GM23338 (cell line): ENCODE measurements around the gene RBM12. TPM values are rescaled to one million over a fixed set of nuclear protein-coding genes. Genes with fewer than 3 reads are reported as not detected.
A peak's percentile ranks its signal among the peaks of the same experiment; 100 is the strongest.

ENCODE experiments used
- ATAC-seq: fragments of 200-7000 bp; cut with Tn5 transposase; 3 replicates; pipeline ENCODE4 v1.9.1; 2020
- DNase-seq: peaks from one replicate; pipeline ENCODE4 v3.0.0-alpha.2; 2015; ENCODE audit warnings: low spot score
- H2AFZ ChIP-seq: fragments of 200-600 bp; sonication (generic); 2 replicates; pipeline ENCODE4 v1.8.0; 2016; ENCODE audit warnings: antibody characterized with exemption, mild to moderate bottlenecking, moderate library complexity
- H3F3A ChIP-seq: fragments of 200-600 bp; sonication (generic); replicated peaks from 2 replicates; pipeline ENCODE4 v1.8.0; 2017; ENCODE audit warnings: antibody characterized with exemption, mixed run types, low read depth
- H3K27ac ChIP-seq: fragments of 200-600 bp; sonication (generic); 2 replicates; pipeline ENCODE4 v1.6.1; 2016; ENCODE audit warnings: low read depth
- H3K27me3 ChIP-seq: fragments of 200-600 bp; sonication (generic); 2 replicates; pipeline ENCODE4 v1.8.0; 2016; ENCODE audit warnings: mild to moderate bottlenecking, mixed run types, moderate library complexity; ENCODE audit not compliant: insufficient read depth
- H3K36me3 ChIP-seq: fragments of 200-600 bp; sonication (generic); 2 replicates; pipeline ENCODE4 v1.8.0; 2016; ENCODE audit warnings: mild to moderate bottlenecking; ENCODE audit not compliant: insufficient read depth
- H3K4me1 ChIP-seq: fragments of 200-600 bp; sonication (generic); 2 replicates; pipeline ENCODE4 v1.8.0; 2016; ENCODE audit warnings: mild to moderate bottlenecking, moderate library complexity; ENCODE audit not compliant: insufficient read depth
- H3K4me2 ChIP-seq: fragments of 200-600 bp; sonication (generic); 2 replicates; pipeline ENCODE4 v1.7.1; 2017; ENCODE audit warnings: mixed run types
- H3K4me3 ChIP-seq: fragments of 200-600 bp; sonication (generic); 2 replicates; pipeline ENCODE4 v1.6.1; 2016; ENCODE audit warnings: mixed run types
- H3K79me2 ChIP-seq: fragments of 200-600 bp; sonication (generic); replicated peaks from 2 replicates; pipeline ENCODE4 v1.8.0; 2017; ENCODE audit warnings: mild to moderate bottlenecking; ENCODE audit not compliant: insufficient read depth
- H3K9me2 ChIP-seq: fragments of 200-600 bp; sonication (generic); 2 replicates; pipeline ENCODE4 v1.8.0; 2017; ENCODE audit not compliant: insufficient read depth
- H4K20me1 ChIP-seq: fragments of 200-600 bp; sonication (generic); replicated peaks from 2 replicates; pipeline ENCODE4 v1.8.0; 2017; ENCODE audit warnings: mild to moderate bottlenecking; ENCODE audit not compliant: insufficient read depth
- H3K27ac Mint-ChIP-seq: 2 replicates; pipeline ENCODE4 v1.8.0; 2020; ENCODE audit warnings: inconsistent platforms, mild to moderate bottlenecking, moderate library complexity, mixed read lengths
- H3K27me3 Mint-ChIP-seq: 3 replicates; pipeline ENCODE4 v1.8.0; 2022; ENCODE audit warnings: low read depth, mild to moderate bottlenecking, moderate library complexity, mixed read lengths, inconsistent platforms; ENCODE audit not compliant: insufficient read depth, poor library complexity
- H3K36me3 Mint-ChIP-seq: 3 replicates; pipeline ENCODE4 v1.8.0; 2021; ENCODE audit warnings: low read depth, mild to moderate bottlenecking, inconsistent platforms, moderate library complexity, mixed read lengths
- H3K4me1 Mint-ChIP-seq: 3 replicates; pipeline ENCODE4 v1.8.0; 2020; ENCODE audit warnings: mild to moderate bottlenecking, inconsistent platforms, mixed read lengths
- H3K4me3 Mint-ChIP-seq: 3 replicates; pipeline ENCODE4 v1.8.0; 2021; ENCODE audit warnings: moderate library complexity, mild to moderate bottlenecking, inconsistent platforms, mixed read lengths
- H3K9me3 Mint-ChIP-seq: 3 replicates; pipeline ENCODE4 v1.8.0; 2020; ENCODE audit warnings: moderate library complexity, mild to moderate bottlenecking, inconsistent platforms, mixed read lengths
- CTCF ChIP-seq, 2 experiments: fragments of 200-600 bp in 1 of 2; sonication (generic) in 1 of 2; conservative IDR thresholded peaks; 2 replicates each; pipeline versions ENCODE4 v1.5.1 to v1.6.1; 2016 to 2017; ENCODE audit warnings: antibody characterized with exemption in 2 of 2, low read depth in 2 of 2, mild to moderate bottlenecking in 2 of 2, moderate library complexity in 1 of 2
- EZH2phosphoT487 ChIP-seq: fragments of 200-600 bp; sonication (generic); IDR thresholded peaks from one replicate; pipeline ENCODE4 v1.8.1; 2018; ENCODE audit warnings: antibody characterized with exemption; ENCODE audit not compliant: unreplicated experiment
- JUNB ChIP-seq: IDR thresholded peaks from one replicate; pipeline ENCODE4 v1.6.1; 2016; ENCODE audit warnings: antibody characterized with exemption; ENCODE audit not compliant: unreplicated experiment
- NANOG ChIP-seq: IDR thresholded peaks from 2 replicates; pipeline ENCODE4 v1.6.1; 2016; ENCODE audit warnings: antibody characterized with exemption, borderline replicate concordance
- REST ChIP-seq: IDR thresholded peaks from one replicate; pipeline ENCODE4 v1.6.1; 2018; ENCODE audit warnings: antibody characterized with exemption; ENCODE audit not compliant: unreplicated experiment
- STAT1 ChIP-seq: IDR thresholded peaks from one replicate; pipeline ENCODE4 v1.6.1; 2016; ENCODE audit warnings: antibody characterized with exemption; ENCODE audit not compliant: unreplicated experiment
- ZNF114 ChIP-seq: fragments of 250-450 bp; sonication (Bioruptor Pico); IDR thresholded peaks from 2 replicates; pipeline ENCODE4 v1.5.0; 2020; ENCODE audit warnings: mild to moderate bottlenecking, moderate library complexity
- ZNF331 ChIP-seq: fragments of 250-450 bp; sonication (Bioruptor Pico); IDR thresholded peaks from 2 replicates; pipeline ENCODE4 v1.5.0; 2020; ENCODE audit warnings: low read depth, mild to moderate bottlenecking, moderate library complexity
- ZNF462 ChIP-seq: fragments of 250-450 bp; sonication (Bioruptor Pico); IDR thresholded peaks from 2 replicates; pipeline ENCODE4 v1.5.0; 2020; ENCODE audit warnings: mild to moderate bottlenecking, moderate library complexity
- polyA plus RNA-seq: library from polyadenylated mRNA; unstranded; fragments of >200 nt; fragmentation: Nextera tagmentation; extraction: Ambion mirVana; gene quantifications from 2 replicates; pipeline ENCODE4 v1.2.1, GENCODE V29; 2016
- total RNA-seq: library from RNA; depleted of rRNA; stranded (reverse); fragments of >200 nt; shearing (Covaris generic); gene quantifications from 2 replicates; pipeline ENCODE4 v1.2.3, GENCODE V29; 2014

The RBM12 gene
- total and polyA plus RNA-seq, 2 experiments from 2014 or later: 22.3 to 82.2 TPM

GRCh38 chr20:35652641-35653429, 11.9 kb downstream of the RBM12 start:
- H4K20me1 ChIP-seq: peaks cover 86% of the 10 kb centered on the region
- peak; percentile 47 for DNase-seq

More at GRCh38 chr20:35652641-35653429, 11.9 kb downstream of the RBM12 start:
- TF ChIP-seq ZNF462 (CRISPR knock-in tag) (no peak), REST (no peak), ZNF114 (CRISPR knock-in tag) (no peak), ZNF331 (CRISPR knock-in tag) (no peak), NANOG (no peak), EZH2phosphoT487 (no peak), STAT1 (no peak), JUNB (no peak), CTCF (conservative IDR thresholded peaks at IDR 0.05; ENCODE audit: low read depth in 2 of 2) (no peak)
- Histone ChIP-seq H3K4me2 (no peak overlapping the region), H3F3A (0 out of 2 replicates have a peak, but pooled peaks cover 5% of the 10 kb centered on the region), H3K36me3 (peaks cover 11% of the 10 kb centered on the region), H3K27me3 (no peaks in the 10 kb centered on the region), H2AFZ (no peak overlapping the region), H3K27ac (no peak overlapping the region), H3K4me1 (peaks cover 5% of the 10 kb centered on the region), H3K79me2 (peaks cover 100% of the 10 kb centered on the region), H3K4me3 (no peak overlapping the region), H3K9me2 (no peaks in the 10 kb centered on the region)
- Mint-ChIP-seq H3K9me3 (no peaks in the 10 kb centered on the region), H3K27me3 (no peaks in the 10 kb centered on the region), H3K36me3 (peaks cover 14% of the 10 kb centered on the region; the same call in 2 of the 3 replicates), H3K27ac (no peak overlapping the region), H3K4me1 (peaks cover 5% of the 10 kb centered on the region; the same call in 2 of the 3 replicates), H3K4me3 (no peak overlapping the region)
- ATAC-seq: peak; percentile 66
